Fibroblast of pulmonary artery (primary cell): ENCODE measurements around the gene PGF.

Experiments used
- DNase-seq: peaks from one replicate; pipeline ENCODE4 v3.0.0-alpha.2; 2010; ENCODE audit warnings: low read depth
- H3K4me3 ChIP-seq: replicated peaks from 2 replicates; pipeline ENCODE4 v1.5.1; 2011; ENCODE audit warnings: low read depth, mild to moderate bottlenecking, control low read depth, low read length, moderate library complexity
- TF ChIP-seq, protein P1 (sequence below): IDR thresholded peaks from 2 replicates; pipeline ENCODE4 v1.5.1; 2011; ENCODE audit warnings: mild to moderate bottlenecking, control low read depth, low read length, inconsistent platforms; ENCODE audit errors: missing control alignments

The PGF gene

GRCh38 chr14:74988993-74989392 lies 33.6 kb upstream of the PGF start:
- TF ChIP-seq, protein P1, sequence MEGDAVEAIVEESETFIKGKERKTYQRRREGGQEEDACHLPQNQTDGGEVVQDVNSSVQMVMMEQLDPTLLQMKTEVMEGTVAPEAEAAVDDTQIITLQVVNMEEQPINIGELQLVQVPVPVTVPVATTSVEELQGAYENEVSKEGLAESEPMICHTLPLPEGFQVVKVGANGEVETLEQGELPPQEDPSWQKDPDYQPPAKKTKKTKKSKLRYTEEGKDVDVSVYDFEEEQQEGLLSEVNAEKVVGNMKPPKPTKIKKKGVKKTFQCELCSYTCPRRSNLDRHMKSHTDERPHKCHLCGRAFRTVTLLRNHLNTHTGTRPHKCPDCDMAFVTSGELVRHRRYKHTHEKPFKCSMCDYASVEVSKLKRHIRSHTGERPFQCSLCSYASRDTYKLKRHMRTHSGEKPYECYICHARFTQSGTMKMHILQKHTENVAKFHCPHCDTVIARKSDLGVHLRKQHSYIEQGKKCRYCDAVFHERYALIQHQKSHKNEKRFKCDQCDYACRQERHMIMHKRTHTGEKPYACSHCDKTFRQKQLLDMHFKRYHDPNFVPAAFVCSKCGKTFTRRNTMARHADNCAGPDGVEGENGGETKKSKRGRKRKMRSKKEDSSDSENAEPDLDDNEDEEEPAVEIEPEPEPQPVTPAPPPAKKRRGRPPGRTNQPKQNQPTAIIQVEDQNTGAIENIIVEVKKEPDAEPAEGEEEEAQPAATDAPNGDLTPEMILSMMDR = no peak
- no peak overlapping the region for H3K4me3 ChIP-seq
- DNase-seq = no peak

GRCh38 chr14:74988131-74988530 lies 32.7 kb upstream of the PGF start:
- no peak overlapping the region for H3K4me3 ChIP-seq
- DNase-seq = peak; percentile 86
- TF ChIP-seq, protein P1 = no peak

DNA sequence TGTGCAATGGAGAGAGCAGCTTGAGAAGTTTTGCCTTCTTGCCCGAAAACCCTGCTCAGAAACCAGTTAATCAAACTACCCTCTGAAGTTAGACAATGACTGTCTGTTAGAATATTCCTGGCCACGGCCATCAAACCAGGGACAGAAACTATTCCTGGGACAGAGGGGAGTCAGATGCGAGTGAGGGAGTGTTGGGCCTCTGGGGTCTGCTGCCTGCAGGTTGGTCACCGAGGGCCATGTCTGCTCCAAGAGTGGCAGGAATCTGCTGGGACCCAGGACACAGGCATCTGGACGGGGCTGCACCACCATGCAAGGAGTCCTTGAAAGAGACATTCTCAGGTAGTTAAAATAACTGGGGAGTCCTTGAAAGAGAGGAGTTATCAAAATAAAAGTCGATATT lies 30.4 kb upstream of the PGF start:
- DNase-seq = no peak
- TF ChIP-seq, protein P1 = no peak

DNA sequence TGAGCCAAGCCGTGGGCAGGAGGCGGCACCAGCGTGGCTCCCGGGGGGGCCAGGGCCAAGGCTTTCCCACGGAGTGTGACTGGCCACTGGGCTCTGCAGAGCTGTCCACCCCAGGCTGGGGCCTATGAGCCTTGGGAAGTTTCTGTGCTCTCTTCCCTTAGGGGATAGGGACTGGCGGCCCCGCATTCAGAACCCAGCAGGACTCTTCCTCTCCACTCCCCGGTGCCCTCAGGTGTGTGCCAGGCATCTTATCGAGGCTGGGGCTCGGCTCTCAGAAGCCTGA lies 29.6 kb upstream of the PGF start:
- TF ChIP-seq, protein P1 = no peak
- DNase-seq = no peak
- H3K4me3 ChIP-seq = no peak overlapping the region

More for the DNA sequence above, 30.4 kb upstream of the PGF start:
- no peak overlapping the region for H3K4me3 ChIP-seq

DNA sequence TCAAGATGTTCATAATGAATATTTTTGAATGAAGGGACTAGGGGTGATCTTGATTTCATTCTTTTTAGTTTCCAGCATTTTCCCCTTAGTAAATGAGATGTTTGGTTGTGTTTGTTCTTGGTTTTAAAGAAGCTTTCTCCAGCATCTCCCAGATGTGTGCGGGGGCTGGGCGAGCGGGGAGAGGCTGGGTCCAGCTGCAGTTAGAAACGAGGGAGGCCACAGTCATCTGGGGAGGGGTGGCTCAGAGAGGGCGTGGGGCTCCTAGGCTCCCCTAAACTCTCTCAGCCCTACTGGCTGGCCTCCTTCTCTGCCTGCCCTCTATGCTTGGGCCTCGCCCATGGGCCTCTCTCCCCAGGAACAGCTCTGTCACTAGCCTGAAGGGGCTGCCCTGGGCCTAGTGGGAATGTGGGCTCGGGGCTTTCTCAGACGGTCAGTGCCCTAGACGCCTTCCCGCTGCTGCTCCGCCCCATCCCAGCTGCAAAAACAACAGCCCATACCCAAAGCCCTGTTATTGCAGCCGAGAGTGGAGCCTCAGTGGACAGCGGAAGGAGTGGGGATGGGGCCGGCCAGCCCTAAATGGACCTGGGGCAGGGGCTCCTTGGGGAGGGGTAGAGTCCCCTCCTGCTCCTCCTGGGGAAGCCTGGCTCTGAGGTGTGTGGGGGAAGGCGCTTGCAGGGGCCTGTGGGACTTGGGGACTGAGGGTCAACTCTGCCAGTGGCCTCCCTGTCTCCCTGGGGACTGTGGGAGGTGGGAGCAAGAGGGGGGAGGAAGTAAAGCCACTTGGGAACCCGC lies 29.0 kb upstream of the PGF start:
- H3K4me3 ChIP-seq = no peak overlapping the region
- DNase-seq = no peak
- TF ChIP-seq, protein P1 = no peak

DNA sequence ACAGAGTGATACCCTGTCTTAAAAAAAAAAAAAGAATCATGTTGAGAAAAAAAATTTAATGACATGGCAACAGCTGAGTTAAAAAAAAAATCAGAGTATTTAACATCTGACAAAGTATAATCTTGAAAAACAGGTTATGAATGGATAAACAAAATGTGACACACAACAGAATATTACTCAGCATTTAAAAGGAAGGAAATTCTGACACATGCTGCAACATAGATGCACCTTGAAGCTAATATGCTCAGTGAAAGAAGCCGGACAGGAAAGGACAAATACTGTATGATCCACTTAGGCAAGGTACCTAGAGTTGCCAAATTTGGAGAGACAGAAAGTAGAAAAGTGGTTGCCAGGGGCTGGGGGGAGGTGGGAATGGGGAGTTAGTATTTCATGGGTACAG lies 27.9 kb upstream of the PGF start:
- TF ChIP-seq, protein P1 = no peak
- H3K4me3 ChIP-seq = no peak overlapping the region
- DNase-seq = no peak

- no peak for DNase-seq
- TF ChIP-seq, protein P1 = no peak
- H3K4me3 ChIP-seq = no peak overlapping the region
Measured at GRCh38 chr14:74982661-74983060, 27.3 kb upstream of the PGF start.
